Muscle of leg (tissue), 11 donors: Measurements from ENCODE around the gene ABHD8. TPM values are rescaled to one million over a fixed set of nuclear protein-coding genes. Genes with fewer than 3 reads are reported as not detected.
A peak's percentile ranks its signal among the peaks of the same experiment; 100 is the strongest.
"Not testable (repeated sequence)": the region's sequence is repeated elsewhere in the genome, so short reads cannot be mapped to it uniquely, and the experiment has no call there.

ENCODE experiments used
- DNase-seq: peaks from one replicate; pipeline ENCODE4 v3.0.0; 2013
- H3K27ac ChIP-seq: one replicate; pipeline ENCODE4 v1.5.1; 2013; ENCODE audit warnings: mild to moderate bottlenecking, low read length, control low read depth
- H3K27me3 ChIP-seq: one replicate; pipeline ENCODE4 v1.6.1; 2013; ENCODE audit warnings: low read length; ENCODE audit not compliant: control insufficient read depth, insufficient read depth
- H3K36me3 ChIP-seq: one replicate; pipeline ENCODE4 v1.6.1; 2013; ENCODE audit warnings: low read length; ENCODE audit not compliant: control insufficient read depth, insufficient read depth
- H3K4me1 ChIP-seq: one replicate; pipeline ENCODE4 v1.6.1; 2013; ENCODE audit warnings: low read length; ENCODE audit not compliant: control insufficient read depth, insufficient read depth
- H3K4me3 ChIP-seq: one replicate; pipeline ENCODE4 v1.5.1; 2013; ENCODE audit warnings: low read length, control low read depth
- H3K9me3 ChIP-seq: replicated peaks from 2 replicates; pipeline ENCODE4 v1.6.1; 2013; ENCODE audit warnings: low read depth, low read length; ENCODE audit not compliant: control insufficient read depth
- WGBS: methylation state at CpG from one replicate; pipeline ENCODE4 v1.1.5; 2013; ENCODE audit warnings: missing lambda C conversion rate; ENCODE audit not compliant: insufficient coverage; 5-methylcytosine and 5-hydroxymethylcytosine counted together
- polyA plus RNA-seq, 8 donors: library from polyadenylated mRNA; unstranded; fragments of 120-200 nt; gene quantifications; one replicate each; pipeline versions ENCODE4 v1.2.1 to v1.2.3, GENCODE V29; 2013; ENCODE audit warnings: inconsistent platforms in 1 of 8, low replicate concordance in 1 of 8; ENCODE audit not compliant: insufficient read length in 8 of 8, insufficient read depth in 1 of 8
- total RNA-seq: library from RNA; stranded (reverse); fragments of 120-200 nt; gene quantifications from one replicate; pipeline ENCODE4 v1.2.4, GENCODE V29; 2013

ABHD8 gene
- total and polyA plus RNA-seq, 9 donors = 6.1 to 10.1 (median 8.4) TPM

DNA sequence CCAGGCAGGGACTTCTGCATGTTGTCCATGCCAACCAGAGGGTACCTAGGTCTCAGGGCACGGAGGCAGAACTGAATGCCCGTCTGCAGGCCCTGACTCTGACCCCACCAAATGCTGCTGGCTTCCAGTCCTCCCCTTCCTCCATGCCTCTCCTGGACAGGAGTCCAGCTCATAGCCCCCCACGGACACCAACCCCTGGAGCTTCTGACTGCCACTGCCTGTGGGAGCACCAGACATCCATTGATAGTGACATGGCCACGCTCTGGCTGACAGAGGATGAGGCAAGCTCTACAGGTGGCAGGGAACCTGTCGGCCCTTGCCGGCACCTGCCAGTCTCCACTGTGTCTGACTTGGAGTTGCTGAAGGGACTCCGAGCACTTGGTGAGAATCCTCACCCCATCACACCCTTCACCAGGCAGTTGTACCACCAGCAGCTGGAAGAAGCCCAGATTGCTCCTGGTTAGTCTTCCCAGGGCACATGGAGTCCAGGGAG is 19.7 kb downstream of the ABHD8 start:
- Histone ChIP-seq H3K27me3 (peaks cover 15% of the 10 kb centered on the region), H3K9me3 (no peaks in the 10 kb centered on the region), H3K27ac (no peak overlapping the region), H3K4me3 (no peak overlapping the region), H3K36me3 (peaks cover 8% of the 10 kb centered on the region), H3K4me1 (peaks cover 13% of the 10 kb centered on the region)
- 95% methylated on average over 7 of the region's 7 CpGs for WGBS
- DNase-seq = no peak

DNA sequence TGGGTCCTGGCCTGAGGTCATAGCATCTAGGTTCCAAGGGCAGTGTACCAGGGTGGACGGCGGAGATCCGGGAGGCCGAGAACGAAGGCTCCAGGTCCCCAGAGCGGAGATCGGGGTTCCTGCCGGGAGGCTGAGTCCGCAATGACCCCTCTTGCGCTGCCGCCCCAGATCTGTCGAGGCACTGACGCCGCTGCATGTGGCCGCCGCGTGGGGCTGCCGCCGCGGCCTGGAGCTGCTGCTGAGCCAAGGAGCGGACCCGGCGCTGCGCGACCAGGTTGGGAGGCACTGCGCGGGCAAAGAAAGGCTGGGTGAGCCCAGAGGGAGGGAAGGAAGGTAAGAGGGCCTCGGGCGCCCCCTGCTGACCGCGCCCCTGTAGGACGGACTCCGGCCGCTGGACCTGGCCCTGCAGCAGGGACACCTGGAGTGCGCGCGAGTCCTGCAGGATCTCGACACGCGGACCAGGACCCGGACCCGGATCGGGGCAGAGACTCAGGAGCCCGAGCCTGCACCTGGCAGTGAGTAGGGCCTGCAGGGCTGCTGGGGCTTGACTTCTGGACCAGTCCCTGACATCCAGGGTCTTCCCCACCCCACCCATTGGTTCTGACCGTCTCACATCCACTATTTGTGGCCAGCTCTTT is 20.6 kb downstream of the ABHD8 start:
- H3K9me3 ChIP-seq = no peaks in the 10 kb centered on the region
- WGBS = 4% methylated on average over 45 of the region's 45 CpGs
- peaks cover 15% of the 10 kb centered on the region for H3K27me3 ChIP-seq
- H3K36me3 ChIP-seq = peaks cover 12% of the 10 kb centered on the region
- DNase-seq = peak; percentile 79
- no peak overlapping the region for H3K27ac ChIP-seq
- peak overlapping the region; percentile 25 for H3K4me3 ChIP-seq
- peaks cover 13% of the 10 kb centered on the region for H3K4me1 ChIP-seq

DNA sequence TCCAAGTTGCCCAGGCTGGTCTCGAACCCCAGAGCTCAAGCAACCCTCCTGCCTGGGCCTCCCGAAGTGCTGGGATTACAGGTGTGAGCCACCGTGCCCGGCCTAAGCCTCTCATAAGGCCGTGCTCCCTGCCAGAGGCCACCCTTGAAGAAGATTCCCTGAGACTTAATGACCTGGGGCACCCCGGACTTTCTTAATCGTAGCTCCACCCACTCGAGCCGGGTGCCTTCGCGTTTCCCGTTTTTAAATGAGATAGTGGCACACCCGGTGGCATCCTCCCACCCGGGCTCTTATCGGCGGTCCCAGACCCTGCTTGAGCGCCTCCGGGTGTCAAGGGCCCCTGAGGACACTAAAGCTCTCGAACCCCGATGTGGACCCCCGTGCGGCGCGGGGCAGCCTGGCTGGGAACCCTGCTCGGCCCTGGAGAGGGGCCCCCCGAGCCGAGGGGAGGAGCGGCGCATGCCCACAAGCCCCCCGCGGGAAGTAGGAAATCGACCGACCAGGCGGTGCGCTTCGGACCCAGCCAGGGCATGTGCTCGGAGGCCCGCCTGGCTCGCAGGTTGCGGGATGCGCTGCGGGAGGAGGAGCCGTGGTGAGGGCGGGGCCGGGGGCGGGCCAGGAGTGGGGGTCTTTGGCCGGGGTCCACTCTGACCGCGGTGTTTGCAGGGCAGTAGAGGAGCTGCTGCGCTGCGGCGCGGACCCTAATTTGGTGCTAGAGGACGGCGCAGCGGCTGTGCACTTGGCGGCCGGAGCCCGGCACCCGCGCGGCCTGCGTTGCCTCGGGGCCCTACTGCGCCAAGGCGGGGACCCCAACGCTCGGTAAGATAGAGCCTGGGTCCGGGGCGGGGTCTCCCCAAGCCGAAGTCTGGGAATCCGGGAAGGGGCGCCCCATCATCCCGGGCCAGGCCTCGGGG is 21.6 kb downstream of the ABHD8 start, which contains the start of gene ANKLE1:
TSS of gene ANKLE1 (plus strand) at position 511 of the 914 bp plus-strand sequence. CDS start at position 531, 20 bp downstream.
- Histone ChIP-seq H3K4me1 (peaks cover 13% of the 10 kb centered on the region), H3K27ac (no peak within 1 kb of the TSS), H3K4me3 (peak within 1 kb of the TSS; percentile 34), H3K9me3 (no peaks in the 10 kb centered on the region), H3K36me3 (peaks cover 19% of the 10 kb centered on the region), H3K27me3 (peaks cover 15% of the 10 kb centered on the region)
- WGBS = 6% methylated on average over 74 of the region's 75 CpGs
- DNase-seq = peak; percentile 40

DNA sequence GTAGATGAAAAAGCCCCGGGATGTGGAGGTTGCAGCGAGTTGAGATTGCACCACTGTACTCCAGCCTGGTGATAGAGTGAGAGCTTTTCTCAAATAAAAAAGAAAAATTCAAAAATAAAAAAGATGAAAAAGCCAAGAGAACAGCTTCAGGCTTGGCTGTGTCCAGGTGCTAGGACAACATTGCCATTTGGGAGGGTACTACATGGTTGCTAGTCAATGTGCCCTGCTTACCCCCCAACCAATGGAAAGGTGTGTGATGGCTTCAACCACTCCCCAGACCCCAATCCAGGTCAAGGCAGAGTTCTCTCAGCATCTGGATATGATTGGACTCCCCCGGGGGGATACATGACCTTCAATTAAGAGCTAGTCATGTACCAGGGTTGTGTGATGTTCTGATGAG is 23.8 kb downstream of the ABHD8 start:
- no peak for DNase-seq
- Histone ChIP-seq H3K4me3 (no peak overlapping the region), H3K9me3 (no peaks in the 10 kb centered on the region), H3K4me1 (peaks cover 13% of the 10 kb centered on the region), H3K27ac (no peak overlapping the region), H3K27me3 (peaks cover 15% of the 10 kb centered on the region), H3K36me3 (peaks cover 40% of the 10 kb centered on the region)
- 100% methylated on average over 1 of the region's 3 CpGs for WGBS

DNA sequence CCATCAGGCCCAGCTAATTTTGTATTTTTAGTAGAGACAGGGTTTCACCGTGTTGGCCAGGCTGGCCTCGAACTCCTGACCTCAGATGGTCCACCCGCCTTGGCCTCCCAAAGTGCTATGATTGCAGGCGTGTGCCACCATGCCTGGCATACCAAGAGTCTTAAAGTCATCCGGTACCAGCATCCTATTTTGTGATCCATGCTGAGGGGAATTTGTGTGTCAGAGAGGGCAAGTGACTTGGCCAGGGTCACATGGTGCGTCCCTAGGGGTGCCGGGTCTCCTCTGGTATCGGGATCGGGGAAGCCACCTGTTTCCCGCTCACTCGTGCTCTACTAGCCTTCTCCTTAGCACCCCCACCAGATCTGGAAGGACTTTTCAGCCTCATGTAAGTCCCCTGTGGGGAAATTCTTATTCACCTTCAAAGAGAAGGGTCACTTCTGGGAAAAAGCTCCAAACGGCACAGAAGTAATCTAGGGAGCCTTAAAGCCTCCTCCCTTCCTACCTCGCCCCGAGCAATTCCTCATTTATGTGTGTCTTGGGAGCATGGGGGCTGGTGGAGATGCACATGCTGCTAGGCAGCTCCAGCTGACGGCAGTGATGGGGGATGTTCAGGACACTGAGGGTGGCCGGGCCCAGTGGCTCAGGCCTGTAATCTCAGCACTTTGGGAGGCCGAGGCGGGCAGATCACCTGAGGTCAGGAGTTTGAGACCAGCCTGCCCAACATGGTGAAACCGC is 27.6 kb downstream of the ABHD8 start:
- WGBS = 89% methylated on average over 7 of the region's 19 CpGs
- no peak for DNase-seq
- H3K27me3 ChIP-seq = no peaks in the 10 kb centered on the region

DNA sequence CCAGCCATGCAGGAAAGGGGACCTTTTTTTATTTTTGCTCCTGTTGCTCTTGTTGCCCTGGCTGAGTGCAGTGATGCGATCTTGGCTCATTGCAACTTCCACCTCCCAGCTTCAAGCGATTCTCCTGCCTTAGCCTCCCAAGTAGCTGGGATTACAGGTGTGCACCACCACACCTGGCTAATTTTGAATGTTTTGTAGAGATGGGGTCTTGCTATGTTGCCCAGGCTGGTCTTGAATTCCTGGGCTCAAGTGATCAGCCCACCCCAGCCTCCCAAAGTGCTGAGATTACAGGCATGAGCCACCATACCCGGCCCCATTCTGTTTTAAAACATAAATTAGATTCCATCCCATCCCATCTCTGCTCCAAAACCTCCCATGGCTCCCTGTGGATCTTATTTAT is 28.3 kb downstream of the ABHD8 start:
- not testable (repeated sequence) for DNase-seq, H3K27ac ChIP-seq, H3K4me3 ChIP-seq, H3K27me3 ChIP-seq, H3K4me1 ChIP-seq, H3K9me3 ChIP-seq
- peaks cover 73% of the 10 kb centered on the region for H3K36me3 ChIP-seq
- no CpG with 5 or more reads among the region's 3 CpGs for WGBS

More for the DNA sequence above, 27.6 kb downstream of the ABHD8 start:
- no peak overlapping the region for H3K4me3 ChIP-seq
- H3K27ac ChIP-seq = no peak overlapping the region
- peaks cover 69% of the 10 kb centered on the region for H3K36me3 ChIP-seq
- no peaks in the 10 kb centered on the region for H3K4me1 ChIP-seq
- H3K9me3 ChIP-seq = no peaks in the 10 kb centered on the region

DNA sequence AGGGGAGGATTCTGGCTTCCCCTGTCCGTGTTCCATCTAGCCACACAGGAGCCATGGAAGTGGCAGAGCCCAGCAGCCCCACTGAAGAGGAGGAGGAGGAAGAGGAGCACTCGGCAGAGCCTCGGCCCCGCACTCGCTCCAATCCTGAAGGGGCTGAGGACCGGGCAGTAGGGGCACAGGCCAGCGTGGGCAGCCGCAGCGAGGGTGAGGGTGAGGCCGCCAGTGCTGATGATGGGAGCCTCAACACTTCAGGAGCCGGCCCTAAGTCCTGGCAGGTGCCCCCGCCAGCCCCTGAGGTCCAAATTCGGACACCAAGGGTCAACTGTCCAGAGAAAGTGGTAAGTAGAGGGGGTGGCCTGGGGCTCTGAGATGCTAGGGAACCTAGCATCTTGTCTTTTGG is 34.5 kb downstream of the ABHD8 start:
- Histone ChIP-seq H3K27ac (no peak overlapping the region), H3K36me3 (peaks cover 36% of the 10 kb centered on the region), H3K4me3 (no peak overlapping the region), H3K27me3 (no peaks in the 10 kb centered on the region), H3K4me1 (peaks cover 15% of the 10 kb centered on the region), H3K9me3 (no peaks in the 10 kb centered on the region)
- DNase-seq = no peak
- WGBS = 96% methylated on average over 11 of the region's 13 CpGs

DNA sequence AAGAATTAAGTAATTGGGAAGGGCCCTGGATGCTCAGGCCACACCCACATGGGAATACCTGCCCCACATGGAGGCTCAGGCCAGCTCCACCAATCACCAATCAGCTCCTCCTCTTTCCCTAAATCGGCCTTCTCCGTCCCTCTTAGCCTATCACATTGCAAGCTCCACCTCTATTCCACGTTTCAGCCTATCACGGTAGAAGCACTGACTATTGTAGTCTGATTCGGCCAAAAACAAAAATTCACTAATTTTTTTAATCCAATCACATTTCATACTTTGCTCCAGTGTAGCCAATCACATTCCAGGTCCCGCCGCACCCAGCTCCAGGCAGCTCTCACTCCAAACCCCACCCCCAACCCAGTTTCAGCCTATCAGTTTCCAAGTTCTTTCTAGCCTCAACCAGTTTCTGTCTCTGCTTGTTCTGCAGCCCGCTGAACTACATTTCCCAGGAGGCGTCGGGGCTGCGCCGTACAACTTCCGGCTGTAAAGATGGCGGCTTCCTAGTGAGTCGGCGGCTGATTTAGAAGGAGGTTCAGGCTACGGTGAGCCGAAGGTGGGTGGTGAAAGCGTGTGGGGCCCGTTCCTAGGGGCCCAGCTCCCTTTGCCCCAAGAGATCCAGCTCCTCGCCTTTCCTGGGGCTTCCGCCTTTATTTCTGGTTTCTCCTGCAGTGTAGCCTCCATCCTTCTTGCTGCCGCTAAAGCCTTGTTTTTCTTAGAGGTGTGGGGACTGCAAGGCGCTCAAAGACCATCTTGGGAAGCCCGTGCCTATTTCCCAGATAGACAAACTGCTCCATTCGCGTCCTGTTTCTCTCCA is 36.0 kb downstream of the ABHD8 start, which contains the start of gene BABAM1:
TSS of gene BABAM1 (plus strand) at position 469 of the 814 bp plus-strand sequence. CDS start 1,364 bp downstream, outside the sequence.
- DNase-seq = peak; percentile 99
- Histone ChIP-seq H3K36me3 (peaks cover 27% of the 10 kb centered on the region), H3K27ac (peak within 1 kb of the TSS; percentile 89), H3K4me3 (peak within 1 kb of the TSS; percentile 83), H3K4me1 (peaks cover 15% of the 10 kb centered on the region), H3K27me3 (no peaks in the 10 kb centered on the region), H3K9me3 (no peaks in the 10 kb centered on the region)
- WGBS = under 1% methylated on average over 21 of the region's 27 CpGs

DNA sequence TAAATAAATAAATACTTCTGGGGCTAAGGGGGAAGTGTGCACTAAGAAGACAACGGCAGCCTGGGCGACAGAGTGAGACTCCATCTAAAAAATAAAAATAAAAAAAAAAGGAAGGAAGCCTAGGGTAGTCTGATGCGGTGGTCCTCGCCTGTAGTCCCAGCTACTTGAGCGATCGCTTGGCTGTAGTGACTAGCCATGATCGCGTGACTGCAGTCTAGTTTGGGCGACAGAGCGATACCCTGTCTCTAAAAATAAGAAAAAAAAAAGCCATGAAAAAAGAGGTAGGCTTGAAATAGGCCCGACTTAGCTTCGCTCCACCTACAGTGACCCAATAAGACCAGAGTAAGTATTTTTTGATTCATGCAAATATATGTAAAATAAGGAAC is 36.6 kb downstream of the ABHD8 start:
- WGBS = 76% methylated on average over 6 of the region's 12 CpGs
- Histone ChIP-seq H3K27me3 (no peaks in the 10 kb centered on the region), H3K4me3 (no peak overlapping the region), H3K27ac (peak overlapping the region; percentile 89), H3K9me3 (no peaks in the 10 kb centered on the region), H3K4me1 (peaks cover 15% of the 10 kb centered on the region), H3K36me3 (peaks cover 21% of the 10 kb centered on the region)
- no peak for DNase-seq
